GM23338 (cell line): ENCODE measurements around the gene METTL13.

ENCODE experiments used
- CREB1 ChIP-seq: fragments of 250-450 bp; sonication (Bioruptor Pico); IDR thresholded peaks from 2 replicates; pipeline ENCODE4 v1.5.0; 2020; ENCODE audit warnings: low read depth, mild to moderate bottlenecking, moderate library complexity
- CTCF ChIP-seq, 2 experiments: fragments of 200-600 bp in 1 of 2; sonication (generic) in 1 of 2; conservative IDR thresholded peaks; 2 replicates each; pipeline versions ENCODE4 v1.5.1 to v1.6.1; 2016 to 2017; ENCODE audit warnings: antibody characterized with exemption in 2 of 2, low read depth in 2 of 2, mild to moderate bottlenecking in 2 of 2, moderate library complexity in 1 of 2
- ETS1 ChIP-seq: IDR thresholded peaks from 2 replicates; pipeline ENCODE4 v1.6.1; 2016; ENCODE audit warnings: antibody characterized with exemption
- EZH2 ChIP-seq: fragments of 200-600 bp; sonication (generic); IDR thresholded peaks from one replicate; pipeline ENCODE4 v1.8.0; 2017; ENCODE audit warnings: antibody characterized with exemption, mild to moderate bottlenecking, low read depth; ENCODE audit not compliant: unreplicated experiment
- EZH2phosphoT487 ChIP-seq: fragments of 200-600 bp; sonication (generic); IDR thresholded peaks from one replicate; pipeline ENCODE4 v1.8.1; 2018; ENCODE audit warnings: antibody characterized with exemption; ENCODE audit not compliant: unreplicated experiment
- JUNB ChIP-seq: IDR thresholded peaks from one replicate; pipeline ENCODE4 v1.6.1; 2016; ENCODE audit warnings: antibody characterized with exemption; ENCODE audit not compliant: unreplicated experiment
- NANOG ChIP-seq: IDR thresholded peaks from 2 replicates; pipeline ENCODE4 v1.6.1; 2016; ENCODE audit warnings: antibody characterized with exemption, borderline replicate concordance
- POLR2AphosphoS5 ChIP-seq: IDR thresholded peaks from 2 replicates; pipeline ENCODE4 v1.6.1; 2016; ENCODE audit warnings: antibody characterized with exemption, low read depth
- REST ChIP-seq: IDR thresholded peaks from one replicate; pipeline ENCODE4 v1.6.1; 2018; ENCODE audit warnings: antibody characterized with exemption; ENCODE audit not compliant: unreplicated experiment
- STAT1 ChIP-seq: IDR thresholded peaks from one replicate; pipeline ENCODE4 v1.6.1; 2016; ENCODE audit warnings: antibody characterized with exemption; ENCODE audit not compliant: unreplicated experiment
- ZNF114 ChIP-seq: fragments of 250-450 bp; sonication (Bioruptor Pico); IDR thresholded peaks from 2 replicates; pipeline ENCODE4 v1.5.0; 2020; ENCODE audit warnings: mild to moderate bottlenecking, moderate library complexity
- ZNF331 ChIP-seq: fragments of 250-450 bp; sonication (Bioruptor Pico); IDR thresholded peaks from 2 replicates; pipeline ENCODE4 v1.5.0; 2020; ENCODE audit warnings: low read depth, mild to moderate bottlenecking, moderate library complexity
- ZNF462 ChIP-seq: fragments of 250-450 bp; sonication (Bioruptor Pico); IDR thresholded peaks from 2 replicates; pipeline ENCODE4 v1.5.0; 2020; ENCODE audit warnings: mild to moderate bottlenecking, moderate library complexity

- TF ChIP-seq REST, result no peak
- no peak for TF ChIP-seq NANOG
- TF ChIP-seq ZNF462 (CRISPR knock-in tag), result no peak
- TF ChIP-seq CTCF (conservative IDR thresholded peaks at IDR 0.05; ENCODE audit: low read depth in 2 of 2), result no peak
- no peak for TF ChIP-seq EZH2
- TF ChIP-seq ETS1, result no peak
- TF ChIP-seq POLR2AphosphoS5, result no peak
- TF ChIP-seq EZH2phosphoT487, result no peak
- TF ChIP-seq ZNF114 (CRISPR knock-in tag), result no peak
- TF ChIP-seq CREB1 (CRISPR knock-in tag), result no peak
- no peak for TF ChIP-seq JUNB
- no peak for TF ChIP-seq ZNF331
- no peak for TF ChIP-seq STAT1
Observed at GRCh38 chr1:171787686-171788480, 6.4 kb downstream of the METTL13 start.
